Activated T-helper 1 cell treated with anti-CD3 and anti-CD28 coated beads, Interleukin-12 subunit alpha, Interleukin-12 subunit beta, Interleukin-2, Interleukin-4 antibody, amounts not matched to agents 30 ng/mL and 10 ng/mL and 1 ng/mL, durations not matched to agents 14 hours and 24 hours and 36 hours (primary cell): ENCODE data around the gene EMC7. TPM values are rescaled to one million over a fixed set of nuclear protein-coding genes. Genes with fewer than 3 reads are reported as not detected.
"Not testable (repeated sequence)": the region's sequence is repeated elsewhere in the genome, so short reads cannot be mapped to it uniquely, and the experiment has no call there.

ENCODE experiments used
- DNase-seq: peaks from one replicate; pipeline ENCODE4 v3.0.0; 2021; ENCODE audit warnings: low spot score
- H3K27ac Mint-ChIP-seq: one replicate; pipeline ENCODE4 v1.8.0; 2021; ENCODE audit warnings: mild to moderate bottlenecking, mixed read lengths
- H3K27me3 Mint-ChIP-seq: one replicate; pipeline ENCODE4 v1.8.0; 2022; ENCODE audit warnings: mild to moderate bottlenecking, moderate library complexity, mixed read lengths; ENCODE audit not compliant: insufficient read depth
- H3K36me3 Mint-ChIP-seq: one replicate; pipeline ENCODE4 v1.8.0; 2021; ENCODE audit warnings: low read depth, mixed read lengths
- H3K4me1 Mint-ChIP-seq: one replicate; pipeline ENCODE4 v1.8.0; 2021; ENCODE audit warnings: low read depth, mixed read lengths
- H3K4me3 Mint-ChIP-seq: one replicate; pipeline ENCODE4 v1.8.0; 2021; ENCODE audit warnings: mild to moderate bottlenecking, moderate library complexity, mixed read lengths
- H3K9me3 Mint-ChIP-seq: one replicate; pipeline ENCODE4 v1.8.0; 2021; ENCODE audit warnings: mixed read lengths
- intact Hi-C: fragments of 100-400 bp; cut with micrococcal nuclease; formaldehyde crosslinking; loops from one replicate; pipeline ENCODE4 v1.15.1; 2024
- total RNA-seq: library from RNA; stranded (reverse); gene quantifications from 2 replicates; pipeline ENCODE4 v1.2.3, GENCODE V29; 2022

The EMC7 gene
- 77.1 and 81.3 TPM in 2 replicates for total RNA-seq

GRCh38 chr15:34101366-34102174, at the start of gene EMC7, which contains the start of gene PGBD4:
EMC7 (minus strand) TSS chr15:34101862; CDS start chr15:34101839, 23 bp downstream.
PGBD4 (plus strand) TSS chr15:34102083; CDS start chr15:34102532, 449 bp downstream.
- no peaks in the 10 kb centered on the region for H3K27me3 Mint-ChIP-seq
- H3K36me3 Mint-ChIP-seq, result peaks cover 24% of the 10 kb centered on the region
- peaks cover 43% of the 10 kb centered on the region for H3K4me1 Mint-ChIP-seq
- H3K9me3 Mint-ChIP-seq, result peaks cover 7% of the 10 kb centered on the region
- peak within 1 kb of the TSS; percentile 100 for H3K27ac Mint-ChIP-seq
- intact Hi-C loops, result loop anchor here (1.0 to 10.0 kb wide), 11 partner anchors 39 to 907 kb away; partner anchors contain the start of genes AQR, EMC4, FMN1 and GOLGA8A
- DNase-seq, result peak; percentile 99
- H3K4me3 Mint-ChIP-seq, result peak within 1 kb of the TSS; percentile 98

- Mint-ChIP-seq H3K36me3 (peaks cover 29% of the 10 kb centered on the region), H3K4me3 (no peak overlapping the region), H3K27me3 (no peaks in the 10 kb centered on the region), H3K4me1 (no peaks in the 10 kb centered on the region), H3K27ac (peak overlapping the region; percentile 24), H3K9me3 (no peaks in the 10 kb centered on the region)
- intact Hi-C loops, result no loop called here
- DNase-seq, result no peak
These were observed 45.9 kb upstream of the EMC7 start for GRCh38 chr15:34147371-34148140.

- no peaks in the 10 kb centered on the region for H3K4me1 Mint-ChIP-seq
- DNase-seq, result no peak
- H3K27ac Mint-ChIP-seq, result no peak overlapping the region
- no peak overlapping the region for H3K4me3 Mint-ChIP-seq
- intact Hi-C loops, result no loop called here
- H3K36me3 Mint-ChIP-seq, result no peaks in the 10 kb centered on the region
- H3K9me3 Mint-ChIP-seq, result no peaks in the 10 kb centered on the region
- H3K27me3 Mint-ChIP-seq, result no peaks in the 10 kb centered on the region
These were observed 31.8 kb upstream of the EMC7 start for GRCh38 chr15:34133511-34133910.

GRCh38 chr15:34132881-34133280, 31.2 kb upstream of the EMC7 start:
- DNase-seq, result no peak
- Mint-ChIP-seq H3K27me3 (no peaks in the 10 kb centered on the region), H3K27ac (no peak overlapping the region), H3K4me1 (no peaks in the 10 kb centered on the region), H3K9me3 (no peaks in the 10 kb centered on the region), H3K4me3 (no peak overlapping the region), H3K36me3 (no peaks in the 10 kb centered on the region)
- intact Hi-C loops, result no loop called here

GRCh38 chr15:34128898-34129297, 27.2 kb upstream of the EMC7 start:
- Mint-ChIP-seq H3K4me3 (no peak overlapping the region), H3K36me3 (no peaks in the 10 kb centered on the region), H3K27ac (no peak overlapping the region), H3K9me3 (no peaks in the 10 kb centered on the region), H3K4me1 (no peaks in the 10 kb centered on the region), H3K27me3 (peaks cover 2% of the 10 kb centered on the region)
- DNase-seq, result no peak
- intact Hi-C loops, result no loop called here

- Mint-ChIP-seq H3K27ac (no peak overlapping the region), H3K4me3 (no peak overlapping the region), H3K9me3 (no peaks in the 10 kb centered on the region)
These were observed 24.9 kb upstream of the EMC7 start for GRCh38 chr15:34126522-34126921.

GRCh38 chr15:34125945-34126344, 24.3 kb upstream of the EMC7 start:
- no peak overlapping the region for H3K4me3 Mint-ChIP-seq
- no peaks in the 10 kb centered on the region for H3K4me1 Mint-ChIP-seq
- DNase-seq, result no peak
- H3K27me3 Mint-ChIP-seq, result peaks cover 3% of the 10 kb centered on the region
- intact Hi-C loops, result no loop called here
- no peaks in the 10 kb centered on the region for H3K9me3 Mint-ChIP-seq
- H3K36me3 Mint-ChIP-seq, result no peaks in the 10 kb centered on the region
- no peak overlapping the region for H3K27ac Mint-ChIP-seq

More at GRCh38 chr15:34126522-34126921, 24.9 kb upstream of the EMC7 start:
- Mint-ChIP-seq H3K36me3 (no peaks in the 10 kb centered on the region), H3K27me3 (peaks cover 3% of the 10 kb centered on the region), H3K4me1 (no peaks in the 10 kb centered on the region)
- no peak for DNase-seq
- intact Hi-C loops, result no loop called here

- no peaks in the 10 kb centered on the region for H3K4me1 Mint-ChIP-seq
- DNase-seq, result no peak
- H3K27me3 Mint-ChIP-seq, result peaks cover 3% of the 10 kb centered on the region
- H3K36me3 Mint-ChIP-seq, result no peaks in the 10 kb centered on the region
- H3K4me3 Mint-ChIP-seq, result no peak overlapping the region
- no peak overlapping the region for H3K27ac Mint-ChIP-seq
- H3K9me3 Mint-ChIP-seq, result no peaks in the 10 kb centered on the region
- intact Hi-C loops, result no loop called here
These were observed 23.0 kb upstream of the EMC7 start for GRCh38 chr15:34124651-34125050.

GRCh38 chr15:34122771-34123183, 21.1 kb upstream of the EMC7 start:
- no peaks in the 10 kb centered on the region for H3K4me1 Mint-ChIP-seq
- no peak overlapping the region for H3K4me3 Mint-ChIP-seq
- intact Hi-C loops, result no loop called here
- H3K27ac Mint-ChIP-seq, result no peak overlapping the region
- H3K9me3 Mint-ChIP-seq, result no peaks in the 10 kb centered on the region
- H3K27me3 Mint-ChIP-seq, result peaks cover 3% of the 10 kb centered on the region
- no peak for DNase-seq
- no peaks in the 10 kb centered on the region for H3K36me3 Mint-ChIP-seq

- H3K27ac Mint-ChIP-seq, H3K9me3 Mint-ChIP-seq, H3K27me3 Mint-ChIP-seq, H3K4me1 Mint-ChIP-seq, DNase-seq, H3K4me3 Mint-ChIP-seq, intact Hi-C loops, H3K36me3 Mint-ChIP-seq: not testable (repeated sequence)
These were observed 20.1 kb upstream of the EMC7 start for GRCh38 chr15:34121786-34122185.

GRCh38 chr15:34120420-34120819, 18.8 kb upstream of the EMC7 start:
- H3K4me3 Mint-ChIP-seq, DNase-seq, H3K36me3 Mint-ChIP-seq, H3K27ac Mint-ChIP-seq, H3K9me3 Mint-ChIP-seq, H3K27me3 Mint-ChIP-seq, H3K4me1 Mint-ChIP-seq, intact Hi-C loops: not testable (repeated sequence)

GRCh38 chr15:34119291-34119690, 17.6 kb upstream of the EMC7 start:
- H3K36me3 Mint-ChIP-seq, result no peaks in the 10 kb centered on the region
- intact Hi-C loops, result no loop called here

GRCh38 chr15:34116620-34117019, 15.0 kb upstream of the EMC7 start:
- H3K27me3 Mint-ChIP-seq, result peaks cover 3% of the 10 kb centered on the region
- H3K27ac Mint-ChIP-seq, result no peak overlapping the region
- no peaks in the 10 kb centered on the region for H3K4me1 Mint-ChIP-seq
- H3K4me3 Mint-ChIP-seq, result no peak overlapping the region
- intact Hi-C loops, result no loop called here
- no peaks in the 10 kb centered on the region for H3K36me3 Mint-ChIP-seq
- H3K9me3 Mint-ChIP-seq, result no peaks in the 10 kb centered on the region
- DNase-seq, result no peak

More at GRCh38 chr15:34119291-34119690, 17.6 kb upstream of the EMC7 start:
- Mint-ChIP-seq H3K4me1 (no peaks in the 10 kb centered on the region), H3K27me3 (peaks cover 2% of the 10 kb centered on the region), H3K27ac (no peak overlapping the region), H3K9me3 (no peaks in the 10 kb centered on the region), H3K4me3 (no peak overlapping the region)
- no peak for DNase-seq
